HL-60 (cell line): Measurements from ENCODE around the gene RAB23.

Source experiments
- DNase-seq, 2 experiments: peaks; one replicate each; pipeline ENCODE4 v3.0.0-alpha.2; 2010 to 2020; ENCODE audit warnings: low read depth in 1 of 2, low spot score in 1 of 2
- H3K27ac ChIP-seq: fragments of 250-450 bp; sonication (Bioruptor Pico); replicated peaks from 2 replicates; pipeline ENCODE4 v1.5.1; 2020; ENCODE audit warnings: mild to moderate bottlenecking, moderate library complexity
- H3K27me3 ChIP-seq: fragments of 250-450 bp; sonication (Bioruptor Pico); 2 replicates; pipeline ENCODE4 v1.5.1; 2021; ENCODE audit warnings: mild to moderate bottlenecking, moderate library complexity; ENCODE audit not compliant: insufficient read depth, poor library complexity, severe bottlenecking
- H3K4me3 ChIP-seq: replicated peaks from 2 replicates; pipeline ENCODE4 v1.5.1; 2011; ENCODE audit warnings: mild to moderate bottlenecking, control low read depth, low read length; ENCODE audit not compliant: insufficient read depth
- CTCF ChIP-seq: IDR thresholded peaks from one replicate; pipeline ENCODE4 v1.5.1; 2011; ENCODE audit warnings: low read length, control low read depth, inconsistent platforms; ENCODE audit not compliant: insufficient read depth
- GABPA ChIP-seq: IDR thresholded peaks from 2 replicates; pipeline ENCODE4 v1.6.1; 2012; ENCODE audit warnings: low read depth
- POLR2AphosphoS5 ChIP-seq: IDR thresholded peaks from 2 replicates; pipeline ENCODE4 v1.6.1; 2012; ENCODE audit warnings: low read depth
- REST ChIP-seq: IDR thresholded peaks from 2 replicates; pipeline ENCODE4 v1.6.1; 2012; ENCODE audit warnings: low read depth; ENCODE audit not compliant: insufficient replicate concordance
- SPI1 ChIP-seq: IDR thresholded peaks from 2 replicates; pipeline ENCODE4 v1.6.1; 2012; ENCODE audit warnings: low read depth, mild to moderate bottlenecking, borderline replicate concordance

RAB23 gene

GRCh38 chr6:57190140-57190539 lies 32.0 kb downstream of the RAB23 start:
- TF ChIP-seq POLR2AphosphoS5, result no peak
- TF ChIP-seq CTCF, result no peak
- TF ChIP-seq SPI1, result no peak
- TF ChIP-seq REST, result no peak
- TF ChIP-seq GABPA, result no peak
- Histone ChIP-seq H3K27me3 (no peaks in the 10 kb centered on the region), H3K27ac (no peak overlapping the region), H3K4me3 (no peak overlapping the region)
- DNase-seq, result no peak

GRCh38 chr6:57183336-57183735 lies 38.8 kb downstream of the RAB23 start:
- DNase-seq, result no peak
- Histone ChIP-seq H3K4me3 (no peak overlapping the region), H3K27me3 (no peaks in the 10 kb centered on the region), H3K27ac (no peak overlapping the region)
- TF ChIP-seq REST (no peak), POLR2AphosphoS5 (no peak), SPI1 (no peak), GABPA (no peak), CTCF (no peak)

- TF ChIP-seq GABPA (no peak), POLR2AphosphoS5 (no peak), SPI1 (no peak), REST (no peak), CTCF (no peak)
- no peak for DNase-seq
- no peak overlapping the region for H3K4me3 ChIP-seq
- no peak overlapping the region for H3K27ac ChIP-seq
- H3K27me3 ChIP-seq, result no peaks in the 10 kb centered on the region
These were observed 40.1 kb downstream of the RAB23 start for GRCh38 chr6:57182017-57182432.
